HCT116 (cell line): ENCODE results near the gene TBC1D30. TPM values are rescaled to one million over a fixed set of nuclear protein-coding genes. Genes with fewer than 3 reads are reported as not detected.

Experiments used
- ATAC-seq: fragments of 200-7000 bp; cut with Tn5 transposase; 2 replicates; pipeline ENCODE4 v1.9.1; 2020; ENCODE audit warnings: mild to moderate bottlenecking, moderate library complexity
- BruUV-seq: library from RNA; stranded (reverse); fragments of 400-500 nt; replicated peaks from 2 replicates; lab custom pipeline; 2021; lab: Mats Ljungman, UMichigan
- CTCF ChIA-PET: fragments of 300-600 bp; sonication (Branson Sonifier 250); formaldehyde crosslinking; loops from one replicate; lab custom pipeline; 2021; ENCODE audit warnings: antibody characterized with exemption; lab: Charles Lee
- POLR2A ChIA-PET: fragments of 300-600, 350-600 bp; sonication (Branson Sonifier 250); formaldehyde crosslinking; loops from one replicate; lab custom pipeline; 2021; ENCODE audit warnings: antibody characterized with exemption; lab: Charles Lee
- RAD21 ChIA-PET, 2 experiments: fragments of 300-600 bp; sonication (Branson Sonifier 250); formaldehyde crosslinking; loops; one replicate each; lab custom pipeline; 2023; ENCODE audit warnings: low total read pairs in 2 of 2; ENCODE audit not compliant: uncharacterized antibody in 2 of 2, unreplicated experiment in 2 of 2, low non-redundant PET in 1 of 2; lab: Charles Lee
- DNase-seq: peaks from one replicate; pipeline ENCODE4 v3.0.0-alpha.2; 2010; ENCODE audit warnings: low read depth, low spot score
- H2AFZ ChIP-seq: fragments of 200-600 bp; shearing (Covaris generic), sonication (generic); 2 replicates; pipeline ENCODE4 v1.6.1; 2017; ENCODE audit warnings: low read depth, mixed run types, mixed read lengths, antibody characterized with exemption, low read length; ENCODE audit not compliant: poor library complexity, severe bottlenecking
- H3K27ac ChIP-seq: 2 replicates; pipeline ENCODE4 v1.5.1; 2012; ENCODE audit warnings: low read depth, low read length
- H3K27me3 ChIP-seq: fragments of 200-600 bp; sonication (generic); 2 replicates; pipeline ENCODE4 v1.6.1; 2016; ENCODE audit warnings: mixed run types, low read length, mixed read lengths; ENCODE audit not compliant: insufficient read depth
- H3K36me3 ChIP-seq, 2 experiments: fragments of 200-500 bp in 1 of 2; fragments of 200-600 bp in 1 of 2; sonication (Bioruptor generic) in 1 of 2; sonication (generic) in 1 of 2; 2 replicates each; pipeline versions ENCODE4 v1.5.1 to v1.6.1; 2014 to 2016; ENCODE audit warnings: low read length in 2 of 2, inconsistent platforms in 1 of 2, mixed read lengths in 1 of 2, mixed run types in 1 of 2; ENCODE audit not compliant: insufficient read depth in 2 of 2, control insufficient read depth in 1 of 2
- H3K4me1 ChIP-seq, 2 experiments: fragments of 200-600 bp in 1 of 2; sonication (generic) in 1 of 2; 2 replicates each; pipeline versions ENCODE4 v1.5.1 to v1.6.1; 2012 to 2017; ENCODE audit warnings: low read length in 2 of 2, inconsistent platforms in 1 of 2, mild to moderate bottlenecking in 1 of 2, mixed read lengths in 1 of 2, mixed run types in 1 of 2, moderate library complexity in 1 of 2; ENCODE audit not compliant: insufficient read depth in 2 of 2, control insufficient read depth in 1 of 2
- H3K4me2 ChIP-seq: fragments of 200-600 bp; sonication (generic); 2 replicates; pipeline ENCODE4 v1.6.1; 2017; ENCODE audit warnings: mixed run types, low read length, mixed read lengths
- H3K4me3 ChIP-seq, 2 experiments: fragments of 200-600 bp in 1 of 2; sonication (generic) in 1 of 2; replicated peaks in 1 of 2; 2 replicates each; pipeline ENCODE4 v1.5.1; 2011 to 2016; ENCODE audit warnings: low read length in 2 of 2, control low read depth in 1 of 2, low read depth in 1 of 2, mild to moderate bottlenecking in 1 of 2, mixed read lengths in 1 of 2, mixed run types in 1 of 2
- H3K79me2 ChIP-seq: fragments of 200-600 bp; sonication (generic); 2 replicates; pipeline ENCODE4 v1.6.1; 2017; ENCODE audit warnings: mild to moderate bottlenecking, mixed run types, low read length, moderate library complexity, mixed read lengths; ENCODE audit not compliant: insufficient read depth
- H3K9ac ChIP-seq: fragments of 200-600 bp; sonication (generic); 2 replicates; pipeline ENCODE4 v1.6.1; 2016; ENCODE audit warnings: low read length, mixed read lengths
- H3K9me2 ChIP-seq: fragments of 200-600 bp; sonication (generic), shearing (Covaris generic); 2 replicates; pipeline ENCODE4 v1.6.1; 2017; ENCODE audit warnings: mixed run types, mild to moderate bottlenecking, moderate library complexity; ENCODE audit not compliant: insufficient read depth
- H3K9me3 ChIP-seq, 2 experiments: fragments of 200-500 bp in 1 of 2; fragments of 200-600 bp in 1 of 2; sonication (Bioruptor generic) in 1 of 2; sonication (generic) in 1 of 2; 2 replicates each; pipeline ENCODE4 v1.6.1; 2014 to 2017; ENCODE audit warnings: low read length in 2 of 2, mixed read lengths in 2 of 2, inconsistent platforms in 1 of 2, low read depth in 1 of 2, mild to moderate bottlenecking in 1 of 2, mixed run types in 1 of 2, moderate library complexity in 1 of 2; ENCODE audit not compliant: control insufficient read depth in 1 of 2, insufficient read depth in 1 of 2
- H4K20me1 ChIP-seq: fragments of 200-600 bp; sonication (generic), shearing (Covaris generic); 2 replicates; pipeline ENCODE4 v1.6.1; 2017; ENCODE audit warnings: mixed run types, mild to moderate bottlenecking, moderate library complexity; ENCODE audit not compliant: insufficient read depth
- CEBPB ChIP-seq: IDR thresholded peaks from 2 replicates; pipeline ENCODE4 v1.6.1; 2012; ENCODE audit warnings: low read depth
- EGR1 ChIP-seq: IDR thresholded peaks from 2 replicates; pipeline ENCODE4 v1.6.1; 2012; ENCODE audit warnings: low read depth
- ELF1 ChIP-seq: IDR thresholded peaks from 2 replicates; pipeline ENCODE4 v1.6.1; 2012; ENCODE audit warnings: low read depth, borderline replicate concordance
- EZH2 ChIP-seq: fragments of 200-600 bp; sonication (generic); IDR thresholded peaks from 2 replicates; pipeline ENCODE4 v1.6.1; 2017; ENCODE audit warnings: antibody characterized with exemption, mixed run types
- EZH2phosphoT487 ChIP-seq: fragments of 200-600 bp; IDR thresholded peaks from 2 replicates; pipeline ENCODE4 v1.6.1; 2018; ENCODE audit warnings: antibody characterized with exemption, borderline replicate concordance
- JUND ChIP-seq: IDR thresholded peaks from 2 replicates; pipeline ENCODE4 v1.6.1; 2012
- MAX ChIP-seq: IDR thresholded peaks from 2 replicates; pipeline ENCODE4 v1.6.1; 2012
- POLR2A ChIP-seq: IDR thresholded peaks from 2 replicates; pipeline ENCODE4 v1.7.0; 2011; ENCODE audit warnings: borderline replicate concordance; ENCODE audit not compliant: insufficient read depth, insufficient read length; ENCODE audit errors: extremely low read depth
- POLR2AphosphoS5 ChIP-seq: IDR thresholded peaks from 2 replicates; pipeline ENCODE4 v1.6.1; 2011; ENCODE audit warnings: mild to moderate bottlenecking, low read depth, low read length, moderate library complexity
- RAD21 ChIP-seq: IDR thresholded peaks from 2 replicates; pipeline ENCODE4 v1.6.1; 2012; ENCODE audit warnings: low read depth, mild to moderate bottlenecking
- REST ChIP-seq: IDR thresholded peaks from 2 replicates; pipeline ENCODE4 v1.6.1; 2012; ENCODE audit warnings: low read depth
- SIN3A ChIP-seq: IDR thresholded peaks from 2 replicates; pipeline ENCODE4 v1.6.1; 2012; ENCODE audit warnings: low read depth
- SP1 ChIP-seq: IDR thresholded peaks from 2 replicates; pipeline ENCODE4 v1.6.1; 2012; ENCODE audit warnings: low read depth
- SRF ChIP-seq: IDR thresholded peaks from 2 replicates; pipeline ENCODE4 v1.6.1; 2012; ENCODE audit warnings: low read depth
- YY1 ChIP-seq: IDR thresholded peaks from 2 replicates; pipeline ENCODE4 v1.6.1; 2011; ENCODE audit warnings: low read length, low read depth, moderate library complexity, mild to moderate bottlenecking; ENCODE audit not compliant: insufficient replicate concordance; ENCODE audit errors: extremely low read depth
- ZBTB33 ChIP-seq: IDR thresholded peaks from 2 replicates; pipeline ENCODE4 v1.6.1; 2011; ENCODE audit warnings: mild to moderate bottlenecking, low read length, moderate library complexity; ENCODE audit not compliant: insufficient replicate concordance; ENCODE audit errors: extremely low read depth
- ZNF274 ChIP-seq: fragments of 200-500 bp; sonication (Bioruptor generic); IDR thresholded peaks from 2 replicates; pipeline ENCODE4 v1.6.1; 2014; ENCODE audit warnings: mild to moderate bottlenecking, low read depth, low read length, inconsistent platforms
- intact Hi-C: fragments of 100-400 bp; cut with micrococcal nuclease; formaldehyde crosslinking; loops from 2 replicates; pipeline ENCODE4 v1.10.0; 2022
- total RNA-seq: library from RNA; stranded (reverse); gene quantifications from one replicate; pipeline ENCODE4 v1.2.1, GENCODE V29; 2021; ENCODE audit not compliant: unreplicated experiment

Gene TBC1D30
- total RNA-seq, 1 experiment from 2014 or later: 24.1 TPM

- Histone ChIP-seq H3K4me3 (no peak overlapping the region), H3K4me2 (no peak overlapping the region), H4K20me1 (no peaks in the 10 kb centered on the region; the same call in 1 of the 2 replicates), H3K27ac (no peak overlapping the region), H3K27me3 (no peaks in the 10 kb centered on the region), H3K9ac (no peak overlapping the region), H3K36me3 (no peaks in the 10 kb centered on the region), H3K4me1 (no peaks in the 10 kb centered on the region), H3K9me2 (no peaks in the 10 kb centered on the region), H3K9me3 (no peaks in the 10 kb centered on the region), H2AFZ (no peak overlapping the region), H3K79me2 (no peaks in the 10 kb centered on the region)
- DNase-seq (no peak), ATAC-seq (no peak)
- CTCF ChIA-PET: no interaction called here
- POLR2A ChIA-PET: no interaction called here
- RAD21 ChIA-PET: no interaction called here
- BruUV-seq: no TSS peak
- TF ChIP-seq EZH2phosphoT487 (no peak), POLR2AphosphoS5 (no peak), EGR1 (no peak), ZBTB33 (no peak), ZNF274 (no peak), JUND (no peak), EZH2 (no peak), RAD21 (no peak), CEBPB (no peak), YY1 (no peak), REST (no peak), SRF (no peak), ELF1 (no peak), SIN3A (no peak), MAX (no peak), SP1 (no peak), POLR2A (no peak)
- intact Hi-C loops: no loop called here
Observed at GRCh38 chr12:64918801-64919200, 94.4 kb downstream of the TBC1D30 start.
